GM23248 (cell line): Measurements from ENCODE around the gene OMA1. TPM values are rescaled to one million over a fixed set of nuclear protein-coding genes. Genes with fewer than 3 reads are reported as not detected.
"Not testable (repeated sequence)": the region's sequence is repeated elsewhere in the genome, so short reads cannot be mapped to it uniquely, and the experiment has no call there.

Experiments
- DNase-seq: peaks from one replicate; pipeline ENCODE4 v3.0.0-alpha.2; 2015
- H2AFZ ChIP-seq: fragments of 200-600 bp; sonication (generic); 2 replicates; pipeline ENCODE4 v1.6.1; 2016; ENCODE audit warnings: antibody characterized with exemption
- H3F3A ChIP-seq: fragments of 200-600 bp; sonication (generic); 2 replicates; pipeline ENCODE4 v1.6.1; 2016; ENCODE audit warnings: mild to moderate bottlenecking, antibody characterized with exemption, mixed run types; ENCODE audit not compliant: insufficient read depth
- H3K27ac ChIP-seq: fragments of 200-600 bp; sonication (generic); 2 replicates; pipeline ENCODE4 v1.5.1; 2016; ENCODE audit warnings: mild to moderate bottlenecking
- H3K27me3 ChIP-seq: fragments of 200-600 bp; sonication (generic); replicated peaks from 2 replicates; pipeline ENCODE4 v1.6.1; 2016; ENCODE audit warnings: mild to moderate bottlenecking; ENCODE audit not compliant: insufficient read depth
- H3K36me3 ChIP-seq: fragments of 200-600 bp; sonication (generic); 2 replicates; pipeline ENCODE4 v1.6.1; 2016; ENCODE audit warnings: low read depth, mild to moderate bottlenecking
- H3K4me1 ChIP-seq: fragments of 200-600 bp; sonication (generic); 2 replicates; pipeline ENCODE4 v1.6.1; 2016; ENCODE audit warnings: mild to moderate bottlenecking; ENCODE audit not compliant: insufficient read depth
- H3K4me2 ChIP-seq: fragments of 200-600 bp; sonication (generic); one replicate; pipeline ENCODE4 v1.6.1; 2016; ENCODE audit warnings: mild to moderate bottlenecking; ENCODE audit not compliant: unreplicated experiment
- H3K4me3 ChIP-seq: fragments of 200-600 bp; sonication (generic); 2 replicates; pipeline ENCODE4 v1.5.1; 2016; ENCODE audit warnings: mild to moderate bottlenecking
- H3K79me2 ChIP-seq: fragments of 200-600 bp; sonication (generic); 2 replicates; pipeline ENCODE4 v1.6.1; 2016; ENCODE audit warnings: mild to moderate bottlenecking; ENCODE audit not compliant: insufficient read depth
- H3K9ac ChIP-seq: fragments of 200-600 bp; sonication (generic); 2 replicates; pipeline ENCODE4 v1.6.1; 2016; ENCODE audit warnings: mild to moderate bottlenecking
- H3K9me2 ChIP-seq: fragments of 200-600 bp; sonication (generic); 2 replicates; pipeline ENCODE4 v1.6.1; 2016; ENCODE audit warnings: mixed run types, mild to moderate bottlenecking, moderate library complexity; ENCODE audit not compliant: insufficient read depth
- H3K9me3 ChIP-seq: fragments of 200-600 bp; sonication (generic); one replicate; pipeline ENCODE4 v1.6.1; 2017; ENCODE audit warnings: low read depth
- H4K20me1 ChIP-seq: fragments of 200-600 bp; sonication (generic); 2 replicates; pipeline ENCODE4 v1.6.0; 2016; ENCODE audit not compliant: insufficient read depth
- EZH2 ChIP-seq: fragments of 200-600 bp; sonication (generic); IDR thresholded peaks from 2 replicates; pipeline ENCODE4 v1.6.1; 2018; ENCODE audit warnings: antibody characterized with exemption, mild to moderate bottlenecking; ENCODE audit not compliant: insufficient read depth, poor library complexity, severe bottlenecking
- EZH2phosphoT487 ChIP-seq: fragments of 200-600 bp; sonication (generic); IDR thresholded peaks from 2 replicates; pipeline ENCODE4 v1.6.1; 2018; ENCODE audit warnings: antibody characterized with exemption, moderate library complexity, mild to moderate bottlenecking, low read depth; ENCODE audit not compliant: insufficient read depth
- WGBS, 2 experiments: methylation state at CpG; one replicate each; pipeline ENCODE4 v1.1.6; 2015 to 2017; ENCODE audit warnings: low lambda C conversion rate in 2 of 2, low coverage in 1 of 2; ENCODE audit errors: missing lambda C conversion rate in 2 of 2; 5-methylcytosine and 5-hydroxymethylcytosine counted together
- in situ Hi-C: fragments of 300-500 bp; cut with MboI; formaldehyde crosslinking; loops from 2 replicates; pipeline ENCODE4 v1.15.0; 2020
- polyA plus RNA-seq: library from polyadenylated mRNA; unstranded; fragments of >200 nt; fragmentation: Nextera tagmentation; extraction: Ambion mirVana; gene quantifications from 2 replicates; pipeline ENCODE4 v1.2.1, GENCODE V29; 2016
- total RNA-seq: library from RNA; depleted of rRNA; stranded (reverse); fragments of >200 nt; shearing (Covaris generic); gene quantifications from 2 replicates; pipeline ENCODE4 v1.2.3, GENCODE V29; 2014

The OMA1 gene
- total and polyA plus RNA-seq, 2 experiments from 2014 or later: 13.2 to 14.0 TPM

GRCh38 chr1:58555393-58555792 is 8.9 kb upstream of the OMA1 start:
- in situ Hi-C loops: no loop called here

DNA sequence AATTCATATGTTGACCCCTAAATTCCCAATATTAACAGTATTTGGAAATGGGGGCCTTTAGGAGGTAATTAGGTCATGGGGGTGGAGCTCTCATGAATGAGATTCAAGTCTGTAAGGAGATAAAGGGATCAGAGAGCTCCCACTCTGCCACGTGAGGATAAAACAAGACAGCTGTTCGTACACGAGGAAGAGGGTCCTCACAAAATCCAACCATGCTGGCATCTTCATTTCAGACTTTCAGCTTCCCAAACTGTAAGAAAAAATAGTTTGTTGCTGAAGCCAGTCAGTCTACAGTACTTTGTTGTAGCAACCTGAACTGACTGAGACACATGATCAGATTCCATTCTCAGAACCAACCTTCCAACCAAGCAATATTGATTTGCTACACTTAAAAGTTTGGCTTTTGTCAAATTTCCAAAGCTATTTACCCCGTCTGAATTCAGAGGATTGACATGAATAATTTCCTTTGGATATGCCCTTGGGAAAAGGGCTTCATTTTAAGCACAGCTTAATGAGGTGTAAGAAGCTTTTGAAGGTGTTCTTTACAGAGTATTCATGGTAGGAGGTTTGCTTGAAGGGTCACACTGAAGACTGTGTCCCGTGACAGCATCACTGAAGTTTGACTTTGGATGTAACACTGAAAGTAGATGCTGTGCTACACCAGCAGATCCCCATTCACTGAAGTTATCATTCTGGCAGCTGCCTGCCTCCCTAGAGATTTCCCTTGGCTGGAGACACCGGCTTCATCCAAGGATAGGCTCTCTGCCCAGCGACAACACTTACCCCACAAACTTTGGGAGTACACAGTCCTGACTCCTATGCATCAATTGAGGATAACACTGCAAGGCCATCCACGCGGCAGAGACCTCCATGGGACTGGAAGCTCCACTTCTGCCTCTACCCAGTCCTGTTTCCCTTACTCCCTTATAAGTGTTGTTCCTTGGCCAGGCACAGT is 4.9 kb upstream of the OMA1 start:
- Histone ChIP-seq H4K20me1 (no peaks in the 10 kb centered on the region), H3K9me3 (no peaks in the 10 kb centered on the region), H3K9ac (no peak overlapping the region), H3K4me1 (peaks cover 5% of the 10 kb centered on the region; the same call in 1 of the 2 replicates), H2AFZ (no peak overlapping the region), H3K27me3 (no peaks in the 10 kb centered on the region), H3K36me3 (no peaks in the 10 kb centered on the region), H3K4me2 (no peak overlapping the region), H3K4me3 (no peak overlapping the region), H3K9me2 (no peaks in the 10 kb centered on the region), H3F3A (no peaks in the 10 kb centered on the region), H3K79me2 (no peaks in the 10 kb centered on the region), H3K27ac (no peak overlapping the region)
- in situ Hi-C loops: no loop called here
- no peak for TF ChIP-seq EZH2phosphoT487
- TF ChIP-seq EZH2: no peak
- no peak for DNase-seq
- 54 to 55% methylated on average over 8 to 9 of the region's 9 CpGs for WGBS, 2 experiments

More at GRCh38 chr1:58555393-58555792, 8.9 kb upstream of the OMA1 start:
- no peak overlapping the region for H3K27ac ChIP-seq
- no peak for TF ChIP-seq EZH2
- no peak for TF ChIP-seq EZH2phosphoT487
- H2AFZ ChIP-seq: no peak overlapping the region
- H3F3A ChIP-seq: no peaks in the 10 kb centered on the region
- H3K36me3 ChIP-seq: no peaks in the 10 kb centered on the region
- H3K4me3 ChIP-seq: no peak overlapping the region
- H3K4me1 ChIP-seq: no peaks in the 10 kb centered on the region
- no peaks in the 10 kb centered on the region for H3K9me2 ChIP-seq
- no peaks in the 10 kb centered on the region for H4K20me1 ChIP-seq
- H3K79me2 ChIP-seq: no peaks in the 10 kb centered on the region
- DNase-seq: no peak
- 91 to 100% methylated on average over 1 of the region's 1 CpG for WGBS, 2 experiments
- no peak overlapping the region for H3K4me2 ChIP-seq
- no peaks in the 10 kb centered on the region for H3K9me3 ChIP-seq
- H3K9ac ChIP-seq: no peak overlapping the region
- no peaks in the 10 kb centered on the region for H3K27me3 ChIP-seq

GRCh38 chr1:58549291-58549690 is 2.8 kb upstream of the OMA1 start:
- H3K9me3 ChIP-seq, H3K9ac ChIP-seq, H3K36me3 ChIP-seq, in situ Hi-C loops, H4K20me1 ChIP-seq, H3K9me2 ChIP-seq, H2AFZ ChIP-seq, H3F3A ChIP-seq, H3K27me3 ChIP-seq, H3K79me2 ChIP-seq, DNase-seq, H3K4me2 ChIP-seq, H3K27ac ChIP-seq, H3K4me3 ChIP-seq: not testable (repeated sequence)
- 56 to 62% methylated on average over 6 of the region's 6 CpGs for WGBS, 2 experiments
- H3K4me1 ChIP-seq: peaks cover 12% of the 10 kb centered on the region

DNA sequence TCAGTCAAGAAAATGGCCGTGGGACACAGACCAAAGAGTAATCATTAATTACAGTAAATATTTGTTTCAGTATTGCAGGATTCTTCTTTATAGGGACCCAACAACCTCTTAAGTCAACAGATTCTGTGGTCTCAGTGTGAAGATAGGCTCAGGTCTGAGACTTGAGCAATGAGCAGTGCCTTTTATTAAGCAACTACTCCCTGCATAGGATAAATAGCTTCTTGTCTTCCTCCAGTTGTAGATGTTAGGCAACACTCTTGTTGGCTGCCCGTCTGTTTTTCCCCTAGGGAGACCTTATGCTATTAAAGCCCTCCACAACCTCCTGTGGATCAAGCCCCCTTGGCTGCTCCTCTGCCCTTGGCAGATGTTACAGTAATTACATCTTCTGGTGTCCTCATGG is 1.8 kb upstream of the OMA1 start:
- TF ChIP-seq EZH2phosphoT487: no peak
- TF ChIP-seq EZH2: no peak
- H3K9me3 ChIP-seq: no peaks in the 10 kb centered on the region
- H3K4me1 ChIP-seq: peaks cover 12% of the 10 kb centered on the region
- no peak overlapping the region for H3K4me2 ChIP-seq
- H2AFZ ChIP-seq: no peak overlapping the region
- H3K79me2 ChIP-seq: peaks cover 4% of the 10 kb centered on the region; the same call in 1 of the 2 replicates
- H4K20me1 ChIP-seq: no peaks in the 10 kb centered on the region
- no peak overlapping the region for H3K4me3 ChIP-seq
- no peaks in the 10 kb centered on the region for H3K27me3 ChIP-seq
- no peaks in the 10 kb centered on the region for H3K9me2 ChIP-seq
- peaks cover 9% of the 10 kb centered on the region; the same call in 1 of the 2 replicates for H3F3A ChIP-seq
- no peak overlapping the region for H3K27ac ChIP-seq
- in situ Hi-C loops: no loop called here
- no peak for DNase-seq
- no peak overlapping the region for H3K9ac ChIP-seq
- 86 to 87% methylated on average over 2 of the region's 2 CpGs for WGBS, 2 experiments
- no peaks in the 10 kb centered on the region for H3K36me3 ChIP-seq
